Measurements from ENCODE around the gene GNLY.
"Not testable (repeated sequence)": the region's sequence is repeated elsewhere in the genome, so short reads cannot be mapped to it uniquely, and the experiment has no call there.

Gene GNLY

DNA sequence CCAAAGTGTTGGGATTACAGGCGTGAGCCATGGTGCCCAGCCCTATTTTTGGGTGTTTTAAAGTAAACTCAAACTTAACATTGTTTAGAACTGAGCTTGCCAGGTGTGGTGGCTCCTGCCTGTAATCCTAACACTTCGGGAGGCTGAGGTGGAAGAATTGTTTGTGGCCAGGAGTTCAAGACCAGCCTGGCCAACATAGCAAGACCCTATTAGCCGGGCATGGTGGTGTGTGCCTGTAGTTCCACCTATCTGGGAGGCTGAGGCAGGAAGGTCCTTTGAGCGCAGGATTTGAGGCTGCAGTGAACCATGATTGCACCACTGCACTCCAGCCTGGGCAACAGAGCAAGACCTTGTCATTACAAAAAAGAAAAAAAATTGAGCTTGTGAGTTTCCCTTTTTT lies 43.7 kb upstream of the GNLY start:
- H3K4me3 ChIP-seq (replicated peaks; ENCODE audit: low read depth, low read length): no peak overlapping the region
- TF ChIP-seq, protein P1, sequence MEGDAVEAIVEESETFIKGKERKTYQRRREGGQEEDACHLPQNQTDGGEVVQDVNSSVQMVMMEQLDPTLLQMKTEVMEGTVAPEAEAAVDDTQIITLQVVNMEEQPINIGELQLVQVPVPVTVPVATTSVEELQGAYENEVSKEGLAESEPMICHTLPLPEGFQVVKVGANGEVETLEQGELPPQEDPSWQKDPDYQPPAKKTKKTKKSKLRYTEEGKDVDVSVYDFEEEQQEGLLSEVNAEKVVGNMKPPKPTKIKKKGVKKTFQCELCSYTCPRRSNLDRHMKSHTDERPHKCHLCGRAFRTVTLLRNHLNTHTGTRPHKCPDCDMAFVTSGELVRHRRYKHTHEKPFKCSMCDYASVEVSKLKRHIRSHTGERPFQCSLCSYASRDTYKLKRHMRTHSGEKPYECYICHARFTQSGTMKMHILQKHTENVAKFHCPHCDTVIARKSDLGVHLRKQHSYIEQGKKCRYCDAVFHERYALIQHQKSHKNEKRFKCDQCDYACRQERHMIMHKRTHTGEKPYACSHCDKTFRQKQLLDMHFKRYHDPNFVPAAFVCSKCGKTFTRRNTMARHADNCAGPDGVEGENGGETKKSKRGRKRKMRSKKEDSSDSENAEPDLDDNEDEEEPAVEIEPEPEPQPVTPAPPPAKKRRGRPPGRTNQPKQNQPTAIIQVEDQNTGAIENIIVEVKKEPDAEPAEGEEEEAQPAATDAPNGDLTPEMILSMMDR (IDR thresholded peaks at IDR 0.05; ENCODE audit: low read length, missing control alignments): no peak
- DNase-seq (ENCODE audit: low read depth): no peak

DNA sequence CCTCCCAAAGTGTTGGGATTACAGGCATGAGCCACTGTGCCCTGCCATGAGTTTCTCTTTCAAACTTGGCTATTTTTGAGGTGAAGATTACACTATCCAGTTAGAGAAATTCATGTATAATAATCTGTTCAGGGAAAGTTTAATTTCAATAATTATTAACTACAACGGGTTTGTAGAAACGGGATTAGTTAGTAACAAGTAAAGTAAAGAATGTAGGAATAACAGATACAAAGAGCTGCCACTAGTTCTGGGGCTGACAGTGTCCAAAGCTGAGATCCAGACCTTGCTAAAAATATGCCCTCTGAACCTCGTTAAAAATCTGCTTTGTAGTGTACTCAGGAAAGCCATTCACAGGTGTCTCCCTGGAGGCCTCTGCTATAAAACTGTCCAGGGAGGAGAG lies 43.1 kb upstream of the GNLY start:
- H3K4me3 ChIP-seq (replicated peaks; ENCODE audit: low read depth, low read length): no peak overlapping the region
- no peak for DNase-seq (ENCODE audit: low read depth)
- TF ChIP-seq, protein P1 (IDR thresholded peaks at IDR 0.05; ENCODE audit: low read length, missing control alignments): no peak

- no peak for DNase-seq (ENCODE audit: low read depth)
- TF ChIP-seq, protein P1 (IDR thresholded peaks at IDR 0.05; ENCODE audit: low read length, missing control alignments): no peak
- no peak overlapping the region for H3K4me3 ChIP-seq (replicated peaks; ENCODE audit: low read depth, low read length)
Observed at GRCh38 chr2:85652056-85652455, 42.1 kb upstream of the GNLY start.

GRCh38 chr2:85653996-85654395 lies 40.2 kb upstream of the GNLY start:
- TF ChIP-seq, protein P1 (IDR thresholded peaks at IDR 0.05; ENCODE audit: low read length, missing control alignments): no peak
- DNase-seq (ENCODE audit: low read depth): no peak
- H3K4me3 ChIP-seq (replicated peaks; ENCODE audit: low read depth, low read length): no peak overlapping the region

DNA sequence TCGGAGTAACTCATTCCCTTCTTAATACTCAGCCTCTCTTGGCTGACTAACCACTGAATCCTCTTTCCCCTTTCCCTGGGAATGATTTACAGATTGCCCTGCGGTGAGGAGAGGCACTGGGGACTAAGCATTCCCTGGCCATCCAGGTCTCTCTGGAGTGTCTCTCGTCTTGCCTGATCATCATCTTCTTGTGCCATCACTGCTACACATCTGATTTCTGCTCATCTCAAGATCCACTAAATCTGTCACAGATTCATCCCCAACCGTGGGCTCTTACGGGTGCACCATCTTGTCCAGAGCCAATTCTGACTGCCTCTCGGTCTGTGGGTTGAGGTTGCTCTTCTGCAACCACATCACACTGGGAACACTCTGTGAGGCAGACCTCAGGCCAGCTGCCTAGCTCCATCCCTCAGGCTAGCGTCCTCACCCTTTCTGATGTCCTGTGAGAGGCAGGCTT lies 38.2 kb upstream of the GNLY start:
- no peak for DNase-seq (ENCODE audit: low read depth)
- H3K4me3 ChIP-seq (replicated peaks; ENCODE audit: low read depth, low read length): no peak overlapping the region

DNA sequence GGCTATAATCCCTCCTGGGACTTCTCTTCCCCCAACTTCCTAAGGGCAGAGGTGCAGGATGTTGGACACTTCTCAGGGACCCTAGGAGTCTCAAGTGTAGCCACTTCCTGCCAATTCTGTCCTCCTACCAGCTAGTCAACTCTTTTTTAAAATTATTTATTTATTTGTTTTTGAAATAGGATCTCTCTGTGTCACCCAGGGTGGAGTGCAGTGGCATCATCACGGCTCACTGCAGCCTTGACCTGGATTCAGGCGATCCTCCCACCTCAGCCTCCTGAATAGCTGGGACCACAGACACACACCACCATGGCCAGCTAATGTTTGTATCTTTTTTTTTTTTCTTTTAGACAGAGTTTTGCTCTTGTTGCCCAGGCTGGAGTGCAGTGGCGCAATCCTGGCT lies 37.7 kb upstream of the GNLY start:
- no peak for DNase-seq (ENCODE audit: low read depth)
- H3K4me3 ChIP-seq (replicated peaks; ENCODE audit: low read depth, low read length): no peak overlapping the region

More for the DNA sequence above, 38.2 kb upstream of the GNLY start:
- TF ChIP-seq, protein P1 (IDR thresholded peaks at IDR 0.05; ENCODE audit: low read length, missing control alignments): no peak

DNA sequence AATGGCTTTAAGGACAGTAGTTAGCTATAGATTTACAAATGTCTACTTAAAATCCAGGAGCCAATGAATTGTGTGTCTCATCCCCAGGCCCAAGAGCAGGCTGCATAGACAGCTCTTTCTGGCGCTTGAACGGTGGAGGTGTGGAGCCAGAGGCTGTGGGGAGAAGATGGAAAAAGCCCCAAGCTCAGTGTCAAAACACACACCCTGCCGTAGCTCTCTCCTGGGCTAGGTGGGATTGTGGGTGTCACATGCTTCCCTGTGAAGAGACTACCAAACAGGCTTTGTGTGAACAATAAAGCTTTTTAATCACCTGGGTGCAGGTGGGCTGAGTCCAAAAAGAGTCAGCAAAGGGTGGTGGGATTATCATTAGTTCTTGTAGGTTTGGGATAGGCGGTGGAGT lies 36.8 kb upstream of the GNLY start:
- not testable (repeated sequence) for DNase-seq (ENCODE audit: low read depth); H3K4me3 ChIP-seq (replicated peaks; ENCODE audit: low read depth, low read length)

More for the DNA sequence above, 37.7 kb upstream of the GNLY start:
- TF ChIP-seq, protein P1 (IDR thresholded peaks at IDR 0.05; ENCODE audit: low read length, missing control alignments): no peak

Measured in fibroblast of pulmonary artery (primary cell).